GM18861 (cell line): ENCODE measurements around the gene TK2.
A peak's percentile ranks its signal among the peaks of the same experiment; 100 is the strongest.
"Not testable (repeated sequence)": the region's sequence is repeated elsewhere in the genome, so short reads cannot be mapped to it uniquely, and the experiment has no call there.

Experiments used
- ATAC-seq: cut with Tn5 transposase; IDR thresholded peaks from one replicate; pipeline ENCODE4 v1.9.1; 2021; ENCODE audit not compliant: unreplicated experiment

Gene TK2

GRCh38 chr16:66508248-66508913 lies 41.5 kb downstream of the TK2 start:
- ATAC-seq, result peak; percentile 52

- no peak for ATAC-seq
Measured at GRCh38 chr16:66507731-66508239, 42.1 kb downstream of the TK2 start.

GRCh38 chr16:66503612-66504011 lies 46.3 kb downstream of the TK2 start:
- no peak for ATAC-seq

- no peak for ATAC-seq
Measured at GRCh38 chr16:66503030-66503429, 46.9 kb downstream of the TK2 start.

- ATAC-seq, result no peak
Measured at GRCh38 chr16:66502020-66502913, 47.7 kb downstream of the TK2 start.

- ATAC-seq, result not testable (repeated sequence)
Measured at GRCh38 chr16:66501563-66501962, 48.4 kb downstream of the TK2 start.

- ATAC-seq, result not testable (repeated sequence)
Measured at GRCh38 chr16:66497921-66498320, 52.0 kb downstream of the TK2 start.

GRCh38 chr16:66496226-66496625 lies 53.7 kb downstream of the TK2 start:
- not testable (repeated sequence) for ATAC-seq

GRCh38 chr16:66495440-66495839 lies 54.5 kb downstream of the TK2 start:
- no peak for ATAC-seq

GRCh38 chr16:66494916-66495315 lies 55.0 kb downstream of the TK2 start:
- ATAC-seq, result no peak

GRCh38 chr16:66493490-66494401 lies 56.2 kb downstream of the TK2 start:
- ATAC-seq, result no peak

GRCh38 chr16:66491716-66492064 lies 58.2 kb downstream of the TK2 start:
- no peak for ATAC-seq

- no peak for ATAC-seq
Measured at GRCh38 chr16:66490774-66491715, 58.9 kb downstream of the TK2 start.

- no peak for ATAC-seq
Measured at GRCh38 chr16:66489818-66490217, 60.1 kb downstream of the TK2 start.

GRCh38 chr16:66489385-66489784 lies 60.5 kb downstream of the TK2 start:
- no peak for ATAC-seq

- ATAC-seq, result no peak
Measured at GRCh38 chr16:66488505-66488904, 61.4 kb downstream of the TK2 start.

GRCh38 chr16:66487580-66488275 lies 62.2 kb downstream of the TK2 start:
- ATAC-seq, result no peak

- no peak for ATAC-seq
Measured at GRCh38 chr16:66486773-66487579, 62.9 kb downstream of the TK2 start.
